K562 (cell line): ENCODE results near the gene CITED2. TPM values are rescaled to one million over a fixed set of nuclear protein-coding genes. Genes with fewer than 3 reads are reported as not detected.

Experiments used
- ARNT ChIP-seq, 2 experiments: fragments of 450-650 bp; IDR thresholded peaks; 2 replicates each; pipeline ENCODE4 v1.6.1; 2016; ENCODE audit warnings: mild to moderate bottlenecking in 1 of 2
- ATF6 ChIP-seq: sonication (generic); formaldehyde crosslinking; IDR thresholded peaks from 2 replicates; pipeline ENCODE4 v1.4.0; 2020; ENCODE audit warnings: mild to moderate bottlenecking, missing genetic modification reagents
- GABPA ChIP-seq: fragments of 200-800 bp; sonication (Bioruptor generic); conservative IDR thresholded peaks from 2 replicates; pipeline ENCODE4 v1.6.1; 2016; ENCODE audit warnings: low read depth, missing genetic modification characterization, missing compliant biosample characterization
- HDAC2 ChIP-seq: fragments of 450-650 bp; IDR thresholded peaks from 2 replicates; pipeline ENCODE4 v1.6.1; 2016; ENCODE audit warnings: mild to moderate bottlenecking
- KDM2B ChIP-seq: fragments of 250-450 bp; sonication (Bioruptor Pico); IDR thresholded peaks from 2 replicates; pipeline ENCODE4 v1.8.0; 2021; ENCODE audit warnings: mild to moderate bottlenecking, moderate library complexity
- MXD1 ChIP-seq: fragments of 250-450 bp; sonication (Bioruptor Pico); IDR thresholded peaks from 2 replicates; pipeline ENCODE4 v1.8.0; 2021; ENCODE audit warnings: borderline replicate concordance, mild to moderate bottlenecking, moderate library complexity; ENCODE audit not compliant: poor library complexity, severe bottlenecking
- NCOA2 ChIP-seq, 2 experiments: fragments of 450-650 bp; IDR thresholded peaks; 2 replicates each; pipeline ENCODE4 v1.6.1; 2018; ENCODE audit warnings: mild to moderate bottlenecking in 2 of 2, moderate library complexity in 1 of 2; ENCODE audit not compliant: partially characterized antibody in 2 of 2
- NONO ChIP-seq, 2 experiments: fragments of 200-400 bp in 1 of 2; fragments of 450-650 bp in 1 of 2; formaldehyde crosslinking in 1 of 2; IDR thresholded peaks; 2 replicates each; pipeline ENCODE4 v1.6.1; 2017; ENCODE audit warnings: low read depth in 2 of 2, mild to moderate bottlenecking in 2 of 2, moderate library complexity in 2 of 2, low read length in 1 of 2
- PRPF4 ChIP-seq: fragments of 200-400 bp; formaldehyde crosslinking; IDR thresholded peaks from one replicate; pipeline ENCODE4 v1.6.1; 2017; ENCODE audit warnings: low read length, low read depth, mild to moderate bottlenecking; ENCODE audit not compliant: insufficient read depth, poor library complexity, severe bottlenecking
- SRSF3 ChIP-seq: fragments of 200-400 bp; formaldehyde crosslinking; IDR thresholded peaks from 2 replicates; pipeline ENCODE4 v1.6.1; 2016; ENCODE audit warnings: mild to moderate bottlenecking, low read length, moderate library complexity; ENCODE audit not compliant: insufficient read depth
- TSC22D4 ChIP-seq: fragments of 450-650 bp; IDR thresholded peaks from 2 replicates; pipeline ENCODE4 v1.6.1; 2016; ENCODE audit warnings: missing genetic modification characterization, missing biosample characterization, control low read depth
- XRCC4 ChIP-seq: IDR thresholded peaks from one replicate; pipeline ENCODE4 v1.6.1; 2011; ENCODE audit not compliant: insufficient read depth, insufficient read length; ENCODE audit errors: extremely low read depth
- ZNF12 ChIP-seq: sonication (generic); formaldehyde crosslinking; IDR thresholded peaks from 2 replicates; pipeline ENCODE4 v1.4.0; 2020; ENCODE audit warnings: mild to moderate bottlenecking, missing genetic modification reagents
- ZNF318 ChIP-seq, 2 experiments: fragments of 450-650 bp; IDR thresholded peaks; 2 replicates each; pipeline ENCODE4 v1.6.1; 2016; ENCODE audit warnings: mild to moderate bottlenecking in 2 of 2, borderline replicate concordance in 1 of 2, low read depth in 1 of 2, moderate library complexity in 1 of 2
- ZNF431 ChIP-seq: sonication (generic); formaldehyde crosslinking; IDR thresholded peaks from 2 replicates; pipeline ENCODE4 v1.8.0; 2022; ENCODE audit warnings: mild to moderate bottlenecking, missing genetic modification reagents
- polyA plus RNA-seq, 8 experiments: library from polyadenylated mRNA; depleted of rRNA in 4 of 8; stranded (reverse) in 5 of 8; unstranded in 3 of 8; fragments of >200 nt; fragmentation: Nextera tagmentation in 2 of 8; fragmentation: Illumina TruSeq in 1 of 8; extraction: Ambion mirVana in 2 of 8; extraction: Trizol in 1 of 8; gene quantifications; 2 replicates each; pipeline versions ENCODE4 v1.2.1 to v1.2.3, GENCODE V29; 2011 to 2014; ENCODE audit warnings: inconsistent platforms in 1 of 8, missing spikeins in 1 of 8
- total RNA-seq, 7 experiments: library from RNA; depleted of rRNA in 6 of 7; stranded (reverse); fragments of >200 nt in 6 of 7; fragmentation: Illumina TruSeq in 2 of 7; extraction: Trizol in 2 of 7; gene quantifications; 2 replicates each; pipeline versions ENCODE4 v1.2.1 to v1.2.3, GENCODE V29; 2011 to 2021; ENCODE audit warnings: low replicate concordance in 1 of 7

CITED2 gene
- total and polyA plus RNA-seq, 9 of the 15 experiments (the other 6 are each of a cell fraction or from before 2014, with no cell fraction given) = 0.21 to 86.1 (median 17.5) TPM

- TF ChIP-seq ZNF318 (IDR thresholded peaks at IDR 0.05; ENCODE audit: borderline replicate concordance in 1 of 2, low read depth in 1 of 2) = no peak
- no peak for TF ChIP-seq XRCC4
- peak; percentile 16; the same call in 1 of the 2 replicates for TF ChIP-seq HDAC2
- TF ChIP-seq SRSF3 = no peak
- no peak for TF ChIP-seq TSC22D4 (tag)
- peak; percentile 87; the same call in 1 of the 2 replicates for TF ChIP-seq ATF6 (CRISPR knock-in tag)
- no peak for TF ChIP-seq MXD1 (CRISPR knock-in tag)
- TF ChIP-seq NONO (IDR thresholded peaks at IDR 0.05; ENCODE audit: low read depth in 2 of 2, low read length in 1 of 2) = peak in 1 of 2 experiments; percentile 53; a peak in 1 of 4 replicates
- TF ChIP-seq ZNF12 (CRISPR knock-in tag) = no peak
- no peak for TF ChIP-seq KDM2B (CRISPR knock-in tag)
- TF ChIP-seq ARNT (IDR thresholded peaks at IDR 0.05) = peak in 1 of 2 experiments; percentile 47; a peak in 1 of 4 replicates
- TF ChIP-seq ZNF431 (CRISPR knock-in tag) = 0 out of 2 replicates have a peak, but pooled peaks have one; percentile 16
- TF ChIP-seq NCOA2 (IDR thresholded peaks at IDR 0.05; ENCODE audit: partially characterized antibody in 2 of 2) = no peak
- no peak for TF ChIP-seq PRPF4
- peak; percentile 53 for TF ChIP-seq GABPA
Measured at GRCh38 chr6:139375226-139376016, 973 bp upstream of the CITED2 start (continued).
